Stimulated activated CD4-positive, alpha-beta T cell treated with anti-CD3 and anti-CD28 coated beads, Interleukin-2, amount 100 ng/mL, for 24 hours (primary cell): ENCODE results near the gene BBLN.
"Not testable (repeated sequence)": the region's sequence is repeated elsewhere in the genome, so short reads cannot be mapped to it uniquely, and the experiment has no call there.

Source experiments
- DNase-seq, 2 donors: peaks; one replicate each; pipeline ENCODE4 v3.0.0-alpha.2; 2020

BBLN gene

DNA sequence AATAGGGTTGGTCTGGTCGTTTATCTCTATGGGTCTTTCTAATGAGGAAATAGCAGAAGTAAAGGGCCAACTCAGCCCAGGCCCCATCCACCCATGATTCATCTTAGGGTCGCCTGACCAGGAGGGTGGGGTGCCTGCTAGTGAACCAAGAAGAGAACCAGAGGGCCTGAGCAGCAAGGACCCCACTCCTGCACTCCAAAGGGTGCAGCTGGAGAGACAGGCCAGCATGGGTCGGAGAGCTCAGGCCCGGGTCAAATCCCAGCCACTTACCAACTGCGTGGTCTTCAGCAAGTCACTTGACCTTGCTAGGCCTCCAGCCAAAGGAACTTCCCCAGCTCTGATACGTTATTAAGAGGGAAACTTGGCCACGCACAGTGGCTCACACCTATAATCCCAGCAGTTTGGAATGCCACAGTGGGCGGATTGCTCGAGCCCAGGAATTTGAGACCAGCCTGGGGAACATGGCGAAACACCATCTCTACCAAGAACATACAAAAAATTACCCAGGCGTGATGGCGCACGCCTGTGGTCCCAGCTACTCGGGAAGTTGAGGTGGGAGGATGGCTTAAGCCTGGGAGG is 4.3 kb downstream of the BBLN start:
- DNase-seq: no peak

- no peak for DNase-seq
Observed at GRCh38 chr9:128166169-128166568, 6.1 kb downstream of the BBLN start.

DNA sequence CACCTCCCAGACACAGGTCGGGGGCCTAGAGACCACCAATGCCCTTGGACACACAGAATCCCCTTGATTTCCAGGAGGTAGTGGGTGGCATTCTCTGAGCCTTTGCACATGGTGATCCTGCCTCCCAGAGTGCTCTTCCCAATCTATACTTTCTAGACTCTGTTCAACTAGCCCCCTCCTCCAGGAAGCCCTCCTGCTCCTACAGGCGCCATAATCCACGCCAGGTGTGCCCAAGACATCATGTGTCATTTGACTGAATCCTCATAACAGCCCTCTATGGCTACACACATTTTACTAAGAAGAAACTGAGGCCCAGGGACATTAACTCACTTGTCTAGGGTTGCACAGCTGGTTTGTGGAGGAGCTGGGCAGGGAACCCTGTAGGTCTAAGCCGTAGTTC is 7.1 kb downstream of the BBLN start:
- no peak for DNase-seq

GRCh38 chr9:128168731-128169308 is 8.8 kb downstream of the BBLN start:
- no peak for DNase-seq

- DNase-seq: no peak
Observed at GRCh38 chr9:128169492-128169891, 9.4 kb downstream of the BBLN start.

- no peak for DNase-seq
Observed at GRCh38 chr9:128169925-128170324, 9.9 kb downstream of the BBLN start.

DNA sequence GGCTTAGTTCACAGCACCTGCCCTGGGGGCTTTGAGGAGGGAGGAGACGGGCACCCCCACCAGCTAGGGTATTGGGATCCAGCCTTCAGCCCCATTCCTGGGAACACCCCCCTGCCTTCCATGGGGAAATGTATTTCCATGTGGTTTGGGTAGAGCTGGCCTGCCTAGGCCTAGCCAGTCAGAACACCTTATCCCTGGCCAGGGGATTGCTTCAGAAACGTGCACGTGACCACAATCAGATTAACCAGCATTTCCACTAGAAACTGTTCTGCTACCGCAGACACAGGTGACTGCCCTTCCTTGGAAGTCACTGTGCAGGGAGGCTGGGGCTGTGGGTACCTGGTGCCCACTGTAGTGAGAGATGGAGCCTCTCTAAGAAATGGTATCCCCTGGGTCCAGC is 14.0 kb downstream of the BBLN start:
- no peak for DNase-seq

- DNase-seq: no peak
Observed at GRCh38 chr9:128175102-128175563, 15.1 kb downstream of the BBLN start.

GRCh38 chr9:128175726-128176125 is 15.7 kb downstream of the BBLN start:
- no peak for DNase-seq

DNA sequence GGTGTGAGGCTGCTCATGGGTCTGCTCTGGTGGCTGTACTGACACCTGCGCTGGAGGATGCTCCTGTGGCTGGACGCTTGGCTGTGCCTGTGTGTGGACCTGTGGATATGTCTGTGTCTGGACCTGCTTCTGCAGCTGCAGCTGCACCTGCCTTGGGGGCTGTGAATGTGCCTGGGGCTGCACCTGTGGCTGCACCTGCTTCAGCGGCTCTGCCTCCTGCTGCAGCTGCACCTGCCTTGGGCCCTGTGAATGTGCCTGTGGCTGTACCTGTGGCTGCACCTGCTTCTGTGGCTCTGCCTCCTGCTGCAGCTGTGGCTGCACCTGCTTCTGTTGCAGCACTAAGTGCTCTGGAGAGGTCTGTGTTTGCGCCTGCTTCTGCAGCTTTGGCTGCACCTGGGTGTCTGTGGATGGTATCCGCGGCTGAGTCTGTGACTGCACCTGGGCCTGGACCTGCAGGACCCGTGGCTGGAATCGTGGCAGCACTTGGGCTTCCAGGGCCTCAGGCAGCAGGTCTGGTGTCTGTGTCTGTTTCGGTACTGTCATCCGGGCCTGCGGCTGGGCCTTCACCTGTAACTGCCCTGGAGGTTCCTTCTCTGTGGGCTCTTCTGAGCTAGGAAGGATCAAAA is 18.9 kb downstream of the BBLN start:
- no peak for DNase-seq

GRCh38 chr9:128180001-128180400 is 19.9 kb downstream of the BBLN start:
- DNase-seq: no peak

DNA sequence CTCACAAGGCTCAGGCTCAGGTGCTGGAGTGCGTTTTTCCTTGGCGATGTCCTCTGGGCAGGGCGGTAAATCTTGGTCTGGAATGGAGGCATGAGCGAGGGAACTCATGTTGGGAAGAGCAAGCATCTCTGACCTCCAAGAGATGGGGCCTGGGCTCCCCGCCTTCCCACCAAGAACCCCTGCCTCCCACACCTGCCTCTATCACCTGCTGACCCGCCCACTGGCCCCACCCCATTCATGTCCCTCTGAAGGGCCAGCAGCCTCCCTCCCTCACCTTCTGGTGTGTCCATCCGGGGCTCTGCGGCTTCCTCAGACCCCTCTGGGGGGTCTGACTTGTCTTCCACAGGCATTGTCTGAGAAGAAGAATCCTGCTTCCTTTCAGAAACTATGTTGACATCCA is 20.4 kb downstream of the BBLN start:
- DNase-seq: no peak

DNA sequence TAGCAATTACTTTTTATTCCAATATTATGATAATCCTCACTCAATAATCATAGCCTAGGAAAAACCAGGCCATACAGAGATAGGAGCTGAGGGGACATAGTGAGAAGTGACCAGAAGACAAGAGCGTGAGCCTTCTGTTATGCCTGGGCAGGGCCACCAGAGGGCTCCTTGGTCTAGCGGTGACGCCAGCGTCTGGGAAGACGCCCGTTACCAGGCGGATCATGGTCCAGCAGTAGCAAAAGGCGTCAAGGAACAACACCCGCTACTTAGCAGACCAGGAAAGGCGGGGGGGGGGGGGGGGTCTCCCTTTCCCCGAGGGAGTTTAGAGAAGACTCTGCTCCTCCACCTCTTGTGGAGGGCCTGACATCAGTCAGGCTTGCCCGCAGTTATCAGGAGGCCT is 21.4 kb downstream of the BBLN start:
- DNase-seq: not testable (repeated sequence)

DNA sequence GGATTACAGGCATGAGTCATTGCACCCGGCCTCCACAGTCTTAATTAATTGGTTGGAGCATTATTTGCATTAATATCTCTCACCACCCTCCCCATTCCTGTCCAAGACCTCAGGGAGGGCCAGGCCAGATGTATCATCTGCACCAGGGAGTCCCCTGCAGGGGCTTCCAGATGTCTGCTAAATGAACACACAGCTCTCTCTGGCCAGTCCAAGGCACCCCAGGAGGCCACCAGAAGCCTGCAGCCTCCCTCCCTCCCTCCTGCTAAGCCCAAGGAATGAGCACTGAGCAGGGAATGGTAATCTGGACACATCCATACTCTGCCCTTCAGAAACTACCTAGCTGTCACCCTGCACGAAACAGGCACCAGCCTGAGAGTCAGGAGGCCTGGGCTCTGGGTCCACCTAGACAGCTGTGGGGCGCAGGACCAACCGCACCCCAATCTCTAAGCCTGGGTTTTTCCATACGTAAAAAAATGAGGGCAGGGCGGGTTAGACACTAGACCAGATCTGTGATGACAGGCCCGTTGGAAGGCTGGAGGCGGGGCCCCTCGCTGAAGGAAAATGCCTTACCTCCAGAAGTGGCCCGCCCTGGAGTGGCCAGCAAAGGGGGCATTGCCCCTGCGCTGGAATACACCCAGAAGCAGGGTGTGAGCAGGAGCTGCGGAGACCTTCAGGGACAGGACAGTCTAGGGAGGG is 23.0 kb downstream of the BBLN start:
- no peak for DNase-seq

GRCh38 chr9:128185979-128186965 is 26.2 kb downstream of the BBLN start:
- no peak for DNase-seq

- no peak for DNase-seq
Observed at GRCh38 chr9:128187361-128187760, 27.3 kb downstream of the BBLN start.

GRCh38 chr9:128188209-128188608 is 28.1 kb downstream of the BBLN start:
- no peak for DNase-seq

- no peak for DNase-seq
Observed at GRCh38 chr9:128190013-128190412, 29.9 kb downstream of the BBLN start.

- peak in 1 of 2 donors; percentile 26 for DNase-seq
Observed at GRCh38 chr9:128190516-128191405, 30.7 kb downstream of the BBLN start.

- DNase-seq: peak; percentile 78 to 80
Observed at GRCh38 chr9:128191406-128192046, 31.5 kb downstream of the BBLN start, which contains the start of gene CIZ1. CIZ1 (minus strand) TSS chr9:128191572; CDS start chr9:128190857, 715 bp downstream.
